Neuron (in vitro differentiated cells): ENCODE measurements around the gene PUM2.

Source experiments
- H2AFZ ChIP-seq: one replicate; pipeline ENCODE4 v1.6.1; 2013; ENCODE audit warnings: low read depth, mild to moderate bottlenecking, inconsistent platforms, low read length, moderate library complexity
- H3K27me3 ChIP-seq: one replicate; pipeline ENCODE4 v1.6.1; 2013; ENCODE audit warnings: low read length; ENCODE audit not compliant: insufficient read depth
- H3K36me3 ChIP-seq: one replicate; pipeline ENCODE4 v1.6.1; 2013; ENCODE audit warnings: low read length; ENCODE audit not compliant: insufficient read depth
- H3K4me1 ChIP-seq: one replicate; pipeline ENCODE4 v1.6.1; 2013; ENCODE audit warnings: low read length; ENCODE audit not compliant: insufficient read depth
- H3K4me3 ChIP-seq: 2 replicates; pipeline ENCODE4 v1.5.1; 2013; ENCODE audit warnings: mild to moderate bottlenecking, low read length, moderate library complexity
- H3K9me3 ChIP-seq: one replicate; pipeline ENCODE4 v1.6.1; 2013; ENCODE audit warnings: low read length

Gene PUM2

DNA sequence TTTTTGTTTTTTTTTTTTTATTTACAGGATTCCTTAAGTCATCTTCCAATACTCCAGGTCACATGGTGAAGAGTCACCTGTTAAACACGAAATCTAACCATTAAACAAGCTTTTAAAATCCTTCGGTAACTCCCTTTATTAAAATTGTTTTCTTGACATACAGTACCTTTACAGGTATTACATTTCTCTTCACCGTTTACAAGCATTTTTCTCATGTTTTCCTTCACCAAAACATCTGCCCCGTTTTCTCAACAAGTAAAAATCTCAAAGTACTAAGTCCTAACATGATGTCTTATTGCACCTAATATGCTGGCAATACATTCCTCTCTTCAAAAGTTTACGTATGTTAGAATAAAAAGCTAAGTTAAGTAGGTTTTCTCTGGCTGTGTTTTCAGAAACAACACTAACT is 1.1 kb downstream of the PUM2 start:
- Histone ChIP-seq H3K36me3 (peaks cover 9% of the 10 kb centered on the region), H3K9me3 (no peaks in the 10 kb centered on the region), H3K4me1 (peaks cover 41% of the 10 kb centered on the region), H2AFZ (no peak overlapping the region), H3K4me3 (peak overlapping the region; percentile 97), H3K27me3 (no peaks in the 10 kb centered on the region)

DNA sequence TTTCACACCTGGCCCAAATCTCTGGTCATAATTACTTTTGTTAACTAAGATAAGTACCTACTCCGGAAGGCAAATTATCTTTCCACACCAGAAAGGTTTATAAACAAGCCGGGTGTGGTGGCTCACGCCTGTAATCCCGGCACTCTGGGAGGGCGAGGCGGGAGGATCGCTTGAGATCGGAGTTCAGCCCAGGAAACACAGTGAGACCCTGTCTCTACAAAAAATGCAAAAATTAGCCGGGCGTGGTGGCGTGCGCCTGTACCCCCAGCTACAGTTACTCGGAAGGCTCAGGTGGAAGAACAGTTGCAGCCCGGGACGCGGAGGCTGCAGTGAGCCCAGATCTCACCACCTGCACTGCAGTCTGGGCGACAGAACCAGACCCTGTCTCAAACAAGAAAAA is 2.1 kb downstream of the PUM2 start:
- Histone ChIP-seq H3K36me3 (peaks cover 9% of the 10 kb centered on the region), H2AFZ (no peak overlapping the region), H3K27me3 (no peaks in the 10 kb centered on the region), H3K4me1 (peaks cover 37% of the 10 kb centered on the region), H3K4me3 (peak overlapping the region; percentile 97), H3K9me3 (no peaks in the 10 kb centered on the region)

DNA sequence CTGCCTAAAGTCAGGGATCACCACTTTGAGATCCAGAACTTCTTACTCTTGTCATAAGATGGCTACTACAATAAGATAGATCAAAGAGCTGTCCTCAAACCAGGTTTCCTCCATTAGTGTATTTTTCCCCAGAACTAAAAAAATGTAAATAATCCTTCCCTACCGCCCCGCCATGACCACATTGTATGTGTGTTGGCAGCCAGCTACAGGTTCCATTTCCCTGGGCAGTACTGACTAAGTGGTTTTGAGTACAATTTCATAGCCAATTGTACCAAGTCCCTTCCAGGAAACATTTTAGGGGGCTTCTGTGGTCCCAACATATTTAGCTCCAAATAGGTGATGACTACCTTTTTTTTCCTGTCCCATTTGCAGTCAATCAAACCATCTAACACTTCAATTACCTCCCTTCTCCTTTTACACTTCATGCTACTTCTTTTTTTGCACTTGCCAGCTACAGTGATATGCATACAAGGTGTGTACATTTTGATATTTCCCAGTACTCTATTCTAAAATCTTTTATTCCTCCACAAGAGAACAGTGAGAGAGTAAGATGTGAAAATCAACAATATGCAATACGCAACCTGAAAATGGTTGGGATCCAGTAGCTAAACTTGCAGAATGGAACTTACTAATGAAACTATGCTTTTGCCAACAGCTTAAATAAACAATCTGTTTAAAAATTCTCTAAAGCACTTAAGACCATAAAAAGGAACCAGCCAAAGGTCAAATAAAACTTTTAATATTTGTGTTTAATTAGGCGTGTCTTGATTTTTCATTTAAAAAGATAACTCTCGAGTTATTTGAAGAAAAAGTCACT is 3.9 kb downstream of the PUM2 start:
- Histone ChIP-seq H3K4me1 (peaks cover 20% of the 10 kb centered on the region), H2AFZ (no peak overlapping the region), H3K9me3 (no peaks in the 10 kb centered on the region), H3K27me3 (no peaks in the 10 kb centered on the region), H3K4me3 (no peak overlapping the region), H3K36me3 (peaks cover 11% of the 10 kb centered on the region)

DNA sequence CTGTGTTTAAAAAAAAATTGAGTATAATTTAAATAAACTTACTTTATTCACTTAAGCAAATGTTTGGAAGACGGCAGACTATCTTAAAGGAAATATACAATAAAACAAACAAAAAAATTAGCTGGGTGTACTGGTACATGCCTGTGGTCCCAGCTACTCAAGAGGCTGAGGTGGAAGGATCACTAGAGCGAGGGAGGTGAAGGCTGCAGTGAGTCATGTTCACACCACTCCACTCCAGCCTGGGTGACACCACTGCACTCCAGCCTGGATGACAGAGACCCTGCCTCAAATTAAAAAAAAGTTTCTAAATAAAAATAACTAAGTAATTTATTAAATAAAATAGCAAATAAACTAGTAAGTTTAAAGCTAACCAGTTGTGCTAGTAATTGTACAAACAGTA is 7.5 kb downstream of the PUM2 start:
- no peak overlapping the region for H2AFZ ChIP-seq
- H3K36me3 ChIP-seq: peaks cover 8% of the 10 kb centered on the region
- H3K4me1 ChIP-seq: peaks cover 7% of the 10 kb centered on the region

DNA sequence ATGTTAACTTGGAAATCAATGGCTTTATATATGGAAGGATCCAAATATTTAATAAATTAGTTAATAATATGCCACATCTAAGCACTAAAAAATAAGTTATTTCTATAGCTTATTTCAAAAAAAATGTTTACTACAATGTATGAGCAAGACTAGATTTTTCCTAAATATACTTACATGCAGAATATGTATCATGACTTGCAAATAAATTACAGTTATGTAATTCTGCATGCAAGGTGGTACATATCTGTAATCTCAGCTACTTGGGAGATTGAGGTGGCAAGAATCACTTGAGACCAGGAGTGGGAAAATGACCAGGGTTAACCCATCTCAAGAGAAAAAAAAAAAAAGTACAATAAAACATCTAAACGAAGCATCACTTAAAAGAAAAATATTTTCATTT is 11.6 kb downstream of the PUM2 start:
- Histone ChIP-seq H3K27me3 (no peaks in the 10 kb centered on the region), H3K9me3 (peaks cover 2% of the 10 kb centered on the region), H2AFZ (no peak overlapping the region), H3K4me3 (no peak overlapping the region), H3K36me3 (peaks cover 4% of the 10 kb centered on the region), H3K4me1 (no peaks in the 10 kb centered on the region)

More for the DNA sequence above, 7.5 kb downstream of the PUM2 start:
- no peaks in the 10 kb centered on the region for H3K27me3 ChIP-seq
- no peak overlapping the region for H3K4me3 ChIP-seq
- no peaks in the 10 kb centered on the region for H3K9me3 ChIP-seq

DNA sequence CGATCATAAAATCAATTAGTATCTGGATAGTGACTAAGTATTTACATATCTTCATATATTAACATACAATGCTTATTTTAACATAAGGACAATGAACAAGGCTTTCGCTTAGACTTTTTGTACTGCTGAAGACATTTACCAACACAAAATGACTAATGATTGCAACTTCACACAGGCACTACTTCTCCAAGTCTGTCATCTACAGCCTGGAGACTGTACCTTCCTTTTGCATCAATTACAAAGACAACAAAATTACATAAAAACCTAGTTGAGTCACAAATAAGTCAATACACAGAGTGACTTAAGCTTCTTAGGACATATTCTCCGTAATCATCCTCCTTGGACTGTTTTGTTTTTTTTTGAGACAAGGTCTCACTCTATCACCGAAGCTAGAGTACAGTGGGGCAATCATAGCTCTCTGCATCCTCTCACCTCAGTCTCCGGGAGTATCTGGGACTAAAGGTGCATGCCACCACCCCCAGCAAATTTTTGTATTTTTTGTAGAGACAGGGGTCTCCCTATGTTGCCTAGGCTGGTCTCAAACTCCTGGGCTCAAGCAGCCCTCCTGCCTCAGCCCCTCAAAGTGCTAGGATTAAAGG is 15.9 kb downstream of the PUM2 start:
- Histone ChIP-seq H3K4me3 (no peak overlapping the region), H3K9me3 (peaks cover 2% of the 10 kb centered on the region), H3K4me1 (peaks cover 13% of the 10 kb centered on the region), H2AFZ (no peak overlapping the region), H3K36me3 (peaks cover 14% of the 10 kb centered on the region), H3K27me3 (no peaks in the 10 kb centered on the region)

DNA sequence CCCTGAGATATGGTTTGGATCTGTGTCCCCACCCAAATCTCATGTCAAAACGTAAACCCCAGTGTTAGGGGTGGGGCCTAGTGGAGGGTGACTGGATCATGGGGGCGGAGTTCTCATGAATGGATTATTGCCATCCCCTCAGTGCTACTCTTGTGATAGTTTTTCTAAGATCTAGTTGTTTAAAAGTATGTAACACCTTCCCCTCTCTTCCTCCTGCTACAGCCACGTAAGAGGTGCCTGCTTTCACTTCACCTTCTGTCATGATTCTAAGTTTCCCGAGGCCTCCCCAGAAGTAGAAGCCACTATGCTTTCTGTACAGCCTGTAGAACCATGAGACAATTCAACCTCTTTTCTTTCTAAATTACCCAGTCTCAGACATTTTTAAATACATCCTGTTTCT is 16.9 kb downstream of the PUM2 start:
- Histone ChIP-seq H3K9me3 (peaks cover 2% of the 10 kb centered on the region), H3K27me3 (no peaks in the 10 kb centered on the region), H3K36me3 (peaks cover 11% of the 10 kb centered on the region), H3K4me1 (peaks cover 17% of the 10 kb centered on the region), H3K4me3 (no peak overlapping the region), H2AFZ (no peak overlapping the region)

DNA sequence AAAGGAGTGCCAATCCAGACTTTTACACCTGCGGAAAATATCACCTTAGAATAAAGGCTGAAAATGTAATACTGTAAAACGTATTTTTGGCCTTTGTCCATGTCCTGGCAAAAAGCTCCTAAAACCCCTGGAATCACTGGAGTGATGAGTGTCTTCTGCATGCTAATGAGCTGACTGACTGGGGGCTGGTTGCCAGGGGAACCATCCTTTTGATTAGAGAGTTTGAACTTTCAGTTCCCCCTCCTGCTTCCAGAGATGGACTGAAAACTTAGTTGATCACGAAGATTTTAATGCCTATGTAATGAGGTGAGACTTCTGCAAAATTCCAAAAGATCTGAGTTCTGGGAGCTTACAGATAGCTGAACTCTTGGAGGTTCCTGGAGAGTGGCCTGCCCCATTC is 20.5 kb downstream of the PUM2 start:
- H2AFZ ChIP-seq: no peak overlapping the region
- H3K36me3 ChIP-seq: peaks cover 20% of the 10 kb centered on the region
- H3K9me3 ChIP-seq: peaks cover 2% of the 10 kb centered on the region
- no peak overlapping the region for H3K4me3 ChIP-seq
- H3K27me3 ChIP-seq: no peaks in the 10 kb centered on the region
- peaks cover 17% of the 10 kb centered on the region for H3K4me1 ChIP-seq

DNA sequence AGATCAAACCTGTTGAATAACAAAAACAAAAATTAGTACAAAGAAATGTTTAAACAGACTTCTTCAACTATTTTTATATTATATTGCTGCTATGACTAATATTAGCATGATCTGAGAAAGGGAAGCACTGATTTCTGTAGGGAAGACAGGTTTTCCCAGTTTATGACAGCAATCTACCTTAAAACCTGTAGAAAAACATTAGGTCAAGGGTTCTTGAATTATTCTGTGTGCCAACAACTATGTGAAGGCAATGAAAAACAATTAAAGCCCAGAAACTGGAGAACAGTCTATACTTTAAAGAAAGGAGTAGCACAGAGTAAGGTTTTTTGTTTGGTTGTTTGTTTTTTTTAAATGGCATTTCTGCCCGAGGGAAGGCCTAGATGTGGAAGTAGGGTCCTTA is 23.3 kb downstream of the PUM2 start:
- H2AFZ ChIP-seq: no peak overlapping the region

DNA sequence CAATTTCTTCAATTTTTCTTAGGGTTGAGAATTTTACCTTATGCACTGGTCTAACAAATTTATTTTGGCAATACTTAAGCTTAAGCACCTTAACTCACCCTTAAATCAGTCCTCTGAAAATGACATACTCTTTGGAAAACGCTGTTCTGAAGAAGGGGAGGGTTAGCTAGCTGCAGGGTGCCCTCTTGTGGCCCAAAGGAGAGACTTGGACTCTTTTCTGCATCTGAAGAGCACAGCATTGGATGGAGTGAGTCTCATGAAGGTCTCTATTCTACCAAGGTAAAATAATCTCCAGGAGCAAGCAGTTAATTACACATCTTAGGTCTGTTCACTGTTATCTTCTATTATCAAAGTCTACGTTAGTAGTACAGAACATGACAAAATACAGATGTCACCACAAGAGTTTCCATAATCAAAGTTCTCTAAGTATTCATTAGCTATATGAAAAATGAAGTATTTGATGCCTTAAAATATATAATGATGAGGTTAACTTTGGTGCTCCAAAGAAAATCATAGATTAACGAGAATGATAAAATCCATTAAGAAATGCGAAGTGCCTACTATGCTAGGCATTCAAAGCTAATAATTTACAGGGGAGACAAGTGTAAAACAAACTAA is 24.4 kb downstream of the PUM2 start:
- Histone ChIP-seq H3K27me3 (no peaks in the 10 kb centered on the region), H3K4me3 (no peak overlapping the region), H2AFZ (no peak overlapping the region), H3K36me3 (peaks cover 34% of the 10 kb centered on the region), H3K9me3 (no peaks in the 10 kb centered on the region), H3K4me1 (peaks cover 17% of the 10 kb centered on the region)

More for the DNA sequence above, 23.3 kb downstream of the PUM2 start:
- H3K4me1 ChIP-seq: peaks cover 17% of the 10 kb centered on the region
- no peak overlapping the region for H3K4me3 ChIP-seq
- H3K27me3 ChIP-seq: no peaks in the 10 kb centered on the region
- H3K36me3 ChIP-seq: peaks cover 31% of the 10 kb centered on the region
- H3K9me3 ChIP-seq: no peaks in the 10 kb centered on the region

DNA sequence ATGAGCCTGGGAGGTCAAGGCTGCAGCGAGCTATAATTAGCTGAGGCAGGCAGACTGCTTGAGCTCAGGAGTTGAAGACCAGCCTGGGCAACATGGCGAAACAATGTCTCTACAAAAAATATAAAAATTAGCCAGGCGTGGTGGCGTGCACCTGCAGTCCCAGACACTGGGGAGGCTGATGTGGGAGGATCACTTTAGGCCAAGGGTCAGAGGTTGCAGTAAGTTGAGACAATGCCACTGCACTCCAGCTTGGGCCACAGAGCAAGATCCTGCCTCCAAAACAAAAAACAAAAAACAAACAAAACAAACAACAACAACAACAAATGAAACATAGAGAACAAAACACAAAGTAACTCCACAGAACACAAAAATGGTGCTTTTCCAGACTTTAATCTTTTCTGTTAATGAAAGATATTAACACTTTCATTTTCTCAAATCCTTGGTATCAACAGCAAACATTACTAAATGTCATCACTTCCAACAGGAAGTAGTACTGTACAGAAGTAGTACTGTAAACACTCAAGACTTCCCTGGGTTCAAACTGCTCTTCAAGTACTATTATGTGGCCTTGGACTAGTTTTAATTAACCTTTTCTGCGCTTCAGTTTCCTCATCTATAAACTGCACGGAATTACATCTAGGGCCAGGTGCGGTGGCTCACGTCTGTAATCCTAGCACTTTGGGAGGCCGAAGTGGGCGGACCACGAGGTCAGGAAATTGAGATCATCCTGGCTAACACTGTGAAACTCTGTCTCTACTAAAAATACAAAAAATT is 27.9 kb downstream of the PUM2 start:
- H3K4me1 ChIP-seq: no peaks in the 10 kb centered on the region
- peaks cover 58% of the 10 kb centered on the region for H3K36me3 ChIP-seq
- H3K9me3 ChIP-seq: peaks cover under 1% of the 10 kb centered on the region

DNA sequence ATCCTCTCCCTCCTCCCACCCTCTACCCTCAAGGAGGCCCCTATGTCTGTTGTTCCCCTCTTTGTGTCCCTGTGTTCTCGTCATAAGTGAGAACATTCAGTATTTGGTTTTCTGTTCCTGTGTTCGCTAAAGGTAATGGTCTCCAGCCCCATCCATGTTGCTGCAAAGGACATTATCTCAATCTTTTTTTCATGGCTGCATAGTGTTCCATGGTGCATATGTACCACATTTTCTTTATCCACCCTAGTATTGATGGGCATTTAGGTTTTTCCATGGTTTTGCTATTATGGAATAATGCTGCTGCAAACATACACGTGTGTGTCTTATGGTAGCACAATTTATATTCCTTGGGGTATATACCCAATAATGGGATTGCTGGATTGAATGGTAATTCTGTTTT is 33.0 kb downstream of the PUM2 start:
- no peaks in the 10 kb centered on the region for H3K4me1 ChIP-seq
- peaks cover 5% of the 10 kb centered on the region for H3K9me3 ChIP-seq
- no peaks in the 10 kb centered on the region for H3K27me3 ChIP-seq
- peaks cover 69% of the 10 kb centered on the region for H3K36me3 ChIP-seq
- no peak overlapping the region for H3K4me3 ChIP-seq
- no peak overlapping the region for H2AFZ ChIP-seq

More for the DNA sequence above, 27.9 kb downstream of the PUM2 start:
- no peaks in the 10 kb centered on the region for H3K27me3 ChIP-seq
- H2AFZ ChIP-seq: no peak overlapping the region
- no peak overlapping the region for H3K4me3 ChIP-seq

DNA sequence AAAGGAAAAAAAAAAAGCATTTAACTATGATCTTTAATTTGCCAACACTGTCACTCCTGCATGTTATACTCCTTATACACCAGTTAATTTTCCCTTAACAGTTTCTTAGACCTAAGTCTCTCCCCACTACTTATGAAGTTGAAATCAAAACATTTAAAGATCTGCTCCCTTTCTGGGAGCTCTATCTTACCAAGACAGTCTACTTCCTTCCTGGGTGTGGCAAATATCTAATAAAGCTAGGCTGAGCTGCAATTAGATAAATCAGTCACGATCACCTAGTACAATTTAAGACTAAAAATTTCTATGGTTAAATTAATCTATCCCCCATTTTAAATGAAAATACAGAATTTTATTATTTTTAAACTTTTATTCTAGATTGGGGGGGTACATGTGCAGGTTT is 33.4 kb downstream of the PUM2 start:
- no peaks in the 10 kb centered on the region for H3K4me1 ChIP-seq
- H2AFZ ChIP-seq: no peak overlapping the region
- no peaks in the 10 kb centered on the region for H3K27me3 ChIP-seq
- peaks cover 5% of the 10 kb centered on the region for H3K9me3 ChIP-seq
- no peak overlapping the region for H3K4me3 ChIP-seq
- peaks cover 67% of the 10 kb centered on the region for H3K36me3 ChIP-seq
